Breast epithelium (tissue), 4 donors: ENCODE measurements around the gene CYP2W1. TPM values are rescaled to one million over a fixed set of nuclear protein-coding genes. Genes with fewer than 3 reads are reported as not detected.

Experiments
- DNase-seq, 2 donors: peaks; one replicate each; pipeline ENCODE4 v3.0.0-alpha.2; 2019; ENCODE audit warnings: low spot score in 2 of 2
- H3K27ac ChIP-seq, 2 donors: fragments of 200-600 bp; sonication (generic) in 1 of 2; one replicate each; pipeline ENCODE4 v1.5.1; 2016 to 2019; ENCODE audit warnings: mild to moderate bottlenecking in 1 of 2
- H3K27me3 ChIP-seq, 2 donors: fragments of 200-600 bp; sonication (generic) in 1 of 2; one replicate each; pipeline versions ENCODE4 v1.5.1 to v1.6.0; 2017 to 2019; ENCODE audit warnings: control low read depth in 1 of 2, mild to moderate bottlenecking in 1 of 2
- H3K36me3 ChIP-seq: fragments of 200-600 bp; one replicate; pipeline ENCODE4 v1.5.1; 2019
- H3K4me1 ChIP-seq, 2 donors: fragments of 200-600 bp; sonication (generic); one replicate each; pipeline ENCODE4 v1.5.1; 2016 to 2019; ENCODE audit warnings: control low read depth in 1 of 2
- H3K4me3 ChIP-seq, 3 donors: fragments of 200-600 bp; sonication (generic); 1 replicate in 2 of 3; 2 replicates in 1 of 3; pipeline ENCODE4 v1.5.1; 2016 to 2019; ENCODE audit warnings: mild to moderate bottlenecking in 3 of 3, moderate library complexity in 2 of 3
- H3K9me3 ChIP-seq, 2 donors: fragments of 200-600 bp; sonication (generic) in 1 of 2; one replicate each; pipeline ENCODE4 v1.5.1; 2016 to 2019; ENCODE audit warnings: control low read depth in 1 of 2
- CTCF ChIP-seq, 3 donors: fragments of 450-650 bp; IDR thresholded peaks; one replicate each; pipeline ENCODE4 v1.5.1; 2016 to 2017; ENCODE audit warnings: antibody characterized with exemption in 3 of 3, mild to moderate bottlenecking in 3 of 3, moderate library complexity in 3 of 3
- POLR2A ChIP-seq: fragments of 450-650 bp; IDR thresholded peaks from one replicate; pipeline ENCODE4 v1.6.1; 2016; ENCODE audit warnings: antibody characterized with exemption, mild to moderate bottlenecking, moderate library complexity
- POLR2AphosphoS5 ChIP-seq, 3 donors: sonication (generic); formaldehyde crosslinking; IDR thresholded peaks; one replicate each; pipeline ENCODE4 v1.6.1; 2017; ENCODE audit warnings: antibody characterized with exemption in 3 of 3
- intact Hi-C: fragments of 100-400 bp; cut with DNase I; formaldehyde crosslinking; loops from one replicate; pipeline ENCODE4 v1.15.1; 2023; ENCODE audit warnings: low total_unique reads
- total RNA-seq, 3 donors: library from RNA; depleted of rRNA; stranded (reverse); fragments of >200 nt; gene quantifications; one replicate each; pipeline ENCODE4 v1.1.0, GENCODE V29; 2016

The CYP2W1 gene
- total RNA-seq, 3 donors from 2014 or later, result not detected

GRCh38 chr7:962401-963081 is 20.4 kb upstream of the CYP2W1 start:
- H3K27me3 ChIP-seq, result peaks cover 0 to 22% of the 10 kb centered on the region in 2 donors
- H3K4me3 ChIP-seq, result no peak overlapping the region
- DNase-seq, result no peak
- no peak overlapping the region for H3K27ac ChIP-seq
- peaks cover 0 to 10% of the 10 kb centered on the region in 2 donors for H3K4me1 ChIP-seq
- intact Hi-C loops, result no loop called here
- TF ChIP-seq POLR2AphosphoS5 (IDR thresholded peaks at IDR 0.05) (no peak), POLR2A (no peak)
- H3K36me3 ChIP-seq, result peaks cover 3% of the 10 kb centered on the region
- peaks cover 0 to 4% of the 10 kb centered on the region in 2 donors for H3K9me3 ChIP-seq

DNA sequence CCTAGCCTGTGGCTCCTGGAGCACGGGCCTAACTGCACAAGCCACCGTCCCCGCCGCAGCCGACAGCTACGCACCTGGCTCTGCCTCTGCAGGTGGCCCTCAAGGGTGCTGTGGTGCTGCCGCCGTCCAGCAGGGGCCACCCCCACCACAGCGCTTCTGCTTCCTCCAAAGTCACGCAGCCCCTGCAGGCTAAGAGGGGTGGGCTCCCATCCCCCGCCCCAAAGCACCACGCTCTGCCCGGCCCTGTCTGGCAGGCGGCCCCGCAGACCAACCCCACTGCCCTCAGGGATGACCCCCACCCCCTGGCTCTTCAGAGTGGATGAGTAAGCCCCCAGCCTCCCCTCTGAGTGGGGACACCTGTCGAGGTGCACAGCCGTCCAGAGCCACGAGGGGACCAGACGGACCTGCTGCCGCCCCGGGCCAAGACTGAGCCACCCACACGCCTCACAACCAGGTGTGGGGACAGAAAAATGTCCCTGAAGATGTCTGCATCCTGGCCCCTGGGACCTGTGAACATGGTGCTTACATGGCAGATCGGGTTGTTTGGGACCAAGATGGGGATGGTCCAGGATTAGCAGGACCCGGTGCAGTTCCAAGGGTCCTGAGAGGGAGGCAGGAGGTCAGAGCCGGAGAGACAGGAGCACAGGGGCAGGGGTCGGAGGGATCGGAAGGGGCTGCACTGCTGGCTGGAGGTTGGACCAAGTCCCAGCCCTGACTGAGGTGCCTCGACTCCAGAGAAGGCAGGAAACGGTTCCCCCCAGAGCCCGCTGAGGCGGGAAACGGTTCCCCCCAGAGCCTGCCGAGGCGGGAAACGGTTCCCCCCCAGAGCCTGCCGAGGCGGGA is 19.5 kb upstream of the CYP2W1 start:
- Histone ChIP-seq H3K4me1 (peaks cover 0 to 10% of the 10 kb centered on the region in 2 donors), H3K9me3 (peaks cover 0 to 4% of the 10 kb centered on the region in 2 donors), H3K4me3 (peak overlapping the region in 1 of 3 donors; percentile 15), H3K27me3 (peaks cover 0 to 16% of the 10 kb centered on the region in 2 donors), H3K27ac (no peak overlapping the region), H3K36me3 (peaks cover 10% of the 10 kb centered on the region)
- DNase-seq, result no peak
- intact Hi-C loops, result no loop called here
- no peak for TF ChIP-seq POLR2A
- TF ChIP-seq POLR2AphosphoS5 (IDR thresholded peaks at IDR 0.05), result no peak
- peak in 1 of 3 donors; percentile 31 for TF ChIP-seq CTCF (IDR thresholded peaks at IDR 0.05)

- H3K4me3 ChIP-seq, result no peak overlapping the region
- peaks cover 0 to 16% of the 10 kb centered on the region in 2 donors for H3K27me3 ChIP-seq
- no peak overlapping the region for H3K27ac ChIP-seq
- H3K36me3 ChIP-seq, result peaks cover 13% of the 10 kb centered on the region
- DNase-seq, result no peak
- TF ChIP-seq CTCF (IDR thresholded peaks at IDR 0.05), result no peak
- TF ChIP-seq POLR2A, result no peak
- TF ChIP-seq POLR2AphosphoS5 (IDR thresholded peaks at IDR 0.05), result no peak
- intact Hi-C loops, result no loop called here
- H3K4me1 ChIP-seq, result peaks cover 0 to 10% of the 10 kb centered on the region in 2 donors
- H3K9me3 ChIP-seq, result peaks cover 0 to 4% of the 10 kb centered on the region in 2 donors
These were observed 18.4 kb upstream of the CYP2W1 start for GRCh38 chr7:964401-965231.

DNA sequence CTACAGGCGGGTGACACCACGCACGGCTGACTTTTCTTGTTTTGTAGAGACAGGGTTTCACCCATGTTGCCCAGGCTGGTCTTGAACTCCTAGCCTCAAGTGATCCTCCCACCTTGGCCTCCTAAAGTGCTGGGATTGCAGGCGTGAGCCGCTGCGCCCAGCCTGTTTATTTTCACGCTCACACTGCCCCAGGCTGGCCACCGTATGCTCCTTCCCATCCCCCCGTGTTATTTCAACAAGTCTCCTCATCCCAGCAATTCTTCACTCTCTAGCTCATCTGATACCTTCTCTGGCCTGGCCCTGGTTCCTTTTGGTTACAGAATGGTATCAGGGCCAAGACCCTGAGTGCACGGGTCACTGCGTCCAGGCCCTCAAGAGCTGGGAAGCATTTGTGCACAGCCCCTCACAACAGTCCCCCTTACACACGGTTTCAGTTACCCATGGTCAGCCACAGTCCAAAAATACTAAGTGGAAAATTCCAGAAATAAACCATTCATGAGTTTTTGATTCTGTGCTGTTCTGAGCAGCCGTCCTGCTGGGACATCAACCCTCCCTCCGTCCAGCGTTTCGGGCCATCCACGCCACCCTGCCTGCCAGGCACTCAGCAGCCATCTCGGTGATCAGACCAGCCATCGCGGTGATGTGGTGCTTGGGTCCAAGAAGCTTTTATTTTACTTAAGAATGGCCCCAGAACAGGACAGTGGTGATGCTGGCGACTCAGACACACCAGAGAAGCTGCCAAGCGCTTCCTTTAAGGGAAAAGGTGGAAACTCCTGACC is 16.5 kb upstream of the CYP2W1 start:
- Histone ChIP-seq H3K4me3 (no peak overlapping the region), H3K27me3 (peaks cover 0 to 16% of the 10 kb centered on the region in 2 donors), H3K27ac (no peak overlapping the region), H3K9me3 (peaks cover 0 to 4% of the 10 kb centered on the region in 2 donors), H3K4me1 (peaks cover 0 to 10% of the 10 kb centered on the region in 2 donors), H3K36me3 (peaks cover 13% of the 10 kb centered on the region)
- intact Hi-C loops, result no loop called here
- TF ChIP-seq CTCF (IDR thresholded peaks at IDR 0.05) (no peak), POLR2A (no peak), POLR2AphosphoS5 (IDR thresholded peaks at IDR 0.05) (no peak)
- no peak for DNase-seq
